DND-41 (cell line): Measurements from ENCODE around the gene PDS5A.

Experiments
- ATAC-seq: fragments of 200-7000 bp; cut with Tn5 transposase; 3 replicates; pipeline ENCODE4 v1.9.1; 2021; ENCODE audit warnings: low read depth; ENCODE audit not compliant: insufficient read depth
- DNase-seq: peaks from one replicate; pipeline ENCODE4 v3.0.0-alpha.2; 2020
- H2AFZ ChIP-seq: 2 replicates; pipeline ENCODE4 v1.6.0; 2012; ENCODE audit warnings: low read depth, low read length
- H3K27ac ChIP-seq: 2 replicates; pipeline ENCODE4 v1.5.1; 2012; ENCODE audit warnings: low read length, inconsistent platforms
- H3K27me3 ChIP-seq: fragments of 200-600 bp; sonication (generic); 2 replicates; pipeline ENCODE4 v1.6.0; 2012; ENCODE audit warnings: low read length, mild to moderate bottlenecking, inconsistent platforms; ENCODE audit not compliant: insufficient read depth, poor library complexity
- H3K36me3 ChIP-seq: 2 replicates; pipeline ENCODE4 v1.5.1; 2012; ENCODE audit warnings: low read length, inconsistent platforms; ENCODE audit not compliant: insufficient read depth
- H3K4me1 ChIP-seq: 2 replicates; pipeline ENCODE4 v1.5.1; 2012; ENCODE audit warnings: mild to moderate bottlenecking, low read length; ENCODE audit not compliant: insufficient read depth
- H3K4me2 ChIP-seq: 2 replicates; pipeline ENCODE4 v1.6.0; 2012; ENCODE audit warnings: mild to moderate bottlenecking, moderate library complexity, low read length, inconsistent platforms; ENCODE audit not compliant: insufficient read depth
- H3K4me3 ChIP-seq, 2 experiments: fragments of 200-600 bp in 1 of 2; shearing (Covaris generic) in 1 of 2; 2 replicates each; pipeline ENCODE4 v1.5.1; 2012 to 2016; ENCODE audit warnings: inconsistent platforms in 2 of 2, low read length in 2 of 2, mild to moderate bottlenecking in 2 of 2, low read depth in 1 of 2, moderate library complexity in 1 of 2
- H3K79me2 ChIP-seq: 2 replicates; pipeline ENCODE4 v1.6.0; 2012; ENCODE audit warnings: low read length, inconsistent platforms; ENCODE audit not compliant: insufficient read depth
- H3K9ac ChIP-seq: 2 replicates; pipeline ENCODE4 v1.6.0; 2012; ENCODE audit warnings: low read depth, mild to moderate bottlenecking, inconsistent platforms, low read length, moderate library complexity
- H3K9me3 ChIP-seq: 2 replicates; pipeline ENCODE4 v1.5.1; 2012; ENCODE audit warnings: low read length, moderate library complexity, mild to moderate bottlenecking, inconsistent platforms; ENCODE audit not compliant: insufficient read depth, severe bottlenecking
- H4K20me1 ChIP-seq: 2 replicates; pipeline ENCODE4 v1.6.0; 2012; ENCODE audit warnings: low read length; ENCODE audit not compliant: insufficient read depth
- EZH2 ChIP-seq: IDR thresholded peaks from 3 replicates; pipeline ENCODE4 v1.6.1; 2012; ENCODE audit warnings: borderline replicate concordance, low read depth, mild to moderate bottlenecking, moderate library complexity, low read length, inconsistent platforms; ENCODE audit not compliant: severe bottlenecking
- TF ChIP-seq, protein P1 (sequence below): IDR thresholded peaks from 2 replicates; pipeline ENCODE4 v1.5.1; 2012; ENCODE audit warnings: borderline replicate concordance, low read length, moderate library complexity, mild to moderate bottlenecking; ENCODE audit not compliant: poor library complexity, severe bottlenecking; ENCODE audit errors: extremely low read depth

PDS5A gene

DNA sequence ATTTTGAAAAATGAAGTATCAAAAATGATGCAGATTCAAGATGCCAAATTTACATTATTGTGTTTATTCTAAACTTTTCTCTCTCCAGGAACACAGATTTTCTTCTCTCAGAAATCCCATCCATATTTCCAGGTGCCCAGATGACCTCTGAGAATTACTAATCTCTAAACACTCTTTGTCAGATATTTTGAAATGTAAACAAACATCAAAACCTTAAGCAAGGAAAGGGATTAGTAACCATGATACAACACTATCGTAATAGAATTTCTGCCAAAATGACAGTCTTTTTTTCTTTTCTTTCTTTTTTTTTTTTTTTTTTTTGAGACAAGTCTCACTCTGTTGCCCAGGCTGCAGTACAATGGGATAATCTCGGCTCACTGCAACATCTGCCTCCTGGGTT lies 76.7 kb downstream of the PDS5A start:
- Histone ChIP-seq H3K79me2 (no peaks in the 10 kb centered on the region; the same call in 1 of the 2 replicates), H3K9ac (no peak overlapping the region), H3K9me3 (no peaks in the 10 kb centered on the region), H3K4me1 (no peaks in the 10 kb centered on the region), H3K36me3 (peaks cover 95% of the 10 kb centered on the region), H3K27ac (no peak overlapping the region), H3K27me3 (no peaks in the 10 kb centered on the region), H3K4me3 (no peak overlapping the region), H3K4me2 (no peak overlapping the region), H4K20me1 (no peaks in the 10 kb centered on the region), H2AFZ (no peak overlapping the region)
- ATAC-seq (no peak), DNase-seq (no peak)
- TF ChIP-seq, protein P1, sequence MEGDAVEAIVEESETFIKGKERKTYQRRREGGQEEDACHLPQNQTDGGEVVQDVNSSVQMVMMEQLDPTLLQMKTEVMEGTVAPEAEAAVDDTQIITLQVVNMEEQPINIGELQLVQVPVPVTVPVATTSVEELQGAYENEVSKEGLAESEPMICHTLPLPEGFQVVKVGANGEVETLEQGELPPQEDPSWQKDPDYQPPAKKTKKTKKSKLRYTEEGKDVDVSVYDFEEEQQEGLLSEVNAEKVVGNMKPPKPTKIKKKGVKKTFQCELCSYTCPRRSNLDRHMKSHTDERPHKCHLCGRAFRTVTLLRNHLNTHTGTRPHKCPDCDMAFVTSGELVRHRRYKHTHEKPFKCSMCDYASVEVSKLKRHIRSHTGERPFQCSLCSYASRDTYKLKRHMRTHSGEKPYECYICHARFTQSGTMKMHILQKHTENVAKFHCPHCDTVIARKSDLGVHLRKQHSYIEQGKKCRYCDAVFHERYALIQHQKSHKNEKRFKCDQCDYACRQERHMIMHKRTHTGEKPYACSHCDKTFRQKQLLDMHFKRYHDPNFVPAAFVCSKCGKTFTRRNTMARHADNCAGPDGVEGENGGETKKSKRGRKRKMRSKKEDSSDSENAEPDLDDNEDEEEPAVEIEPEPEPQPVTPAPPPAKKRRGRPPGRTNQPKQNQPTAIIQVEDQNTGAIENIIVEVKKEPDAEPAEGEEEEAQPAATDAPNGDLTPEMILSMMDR: no peak
- no peak for TF ChIP-seq EZH2

DNA sequence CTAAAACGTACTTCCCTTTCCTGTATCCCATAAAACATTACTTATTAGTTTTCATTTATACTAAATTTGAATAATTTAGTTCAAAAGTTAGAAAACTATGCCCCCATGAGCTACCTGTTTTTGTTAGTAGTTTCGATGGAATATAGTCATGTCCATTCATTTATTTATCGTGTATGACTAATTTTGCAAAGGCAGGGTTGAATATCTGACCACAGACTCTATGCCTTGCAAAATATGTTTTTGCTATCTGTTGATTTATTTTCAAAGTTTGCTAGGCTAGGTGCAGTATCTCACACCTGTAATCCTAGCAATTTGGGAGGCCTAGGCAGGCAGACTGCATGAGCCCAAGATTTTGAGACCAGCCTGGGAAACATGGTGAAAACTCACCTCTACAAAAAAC lies 78.4 kb downstream of the PDS5A start:
- Histone ChIP-seq H3K79me2 (no peaks in the 10 kb centered on the region; the same call in 1 of the 2 replicates), H3K4me1 (no peaks in the 10 kb centered on the region), H3K27ac (no peak overlapping the region), H3K4me2 (no peak overlapping the region), H3K27me3 (no peaks in the 10 kb centered on the region), H3K9ac (no peak overlapping the region), H4K20me1 (no peaks in the 10 kb centered on the region), H3K9me3 (no peaks in the 10 kb centered on the region), H3K36me3 (peaks cover 96% of the 10 kb centered on the region), H2AFZ (no peak overlapping the region), H3K4me3 (no peak overlapping the region)
- DNase-seq (no peak), ATAC-seq (no peak)
- no peak for TF ChIP-seq EZH2
- TF ChIP-seq, protein P1: no peak

DNA sequence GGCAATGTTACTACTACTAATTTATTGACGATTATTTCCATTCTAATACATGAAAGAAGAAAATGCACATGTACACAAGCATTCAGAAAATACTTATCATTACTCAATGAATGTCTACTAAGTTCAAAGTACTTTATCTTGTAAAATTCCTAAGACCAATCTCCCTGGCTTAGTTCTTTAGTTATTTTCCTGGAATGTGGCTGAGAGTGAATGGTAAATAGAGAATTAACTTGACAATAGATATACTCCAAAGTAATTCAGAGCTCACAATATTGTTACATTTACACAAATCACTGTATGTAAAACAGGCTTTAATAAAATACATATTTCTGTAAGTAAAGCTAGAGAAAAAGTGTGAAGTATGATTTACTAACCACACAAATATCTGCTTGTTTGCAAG lies 79.7 kb downstream of the PDS5A start:
- H3K4me1 ChIP-seq: no peaks in the 10 kb centered on the region
- DNase-seq (no peak), ATAC-seq (no peak)
- TF ChIP-seq, protein P1: no peak
- no peak for TF ChIP-seq EZH2
- no peaks in the 10 kb centered on the region for H4K20me1 ChIP-seq
- no peak overlapping the region for H3K4me2 ChIP-seq
- no peak overlapping the region for H3K4me3 ChIP-seq
- no peak overlapping the region for H2AFZ ChIP-seq
- no peak overlapping the region for H3K9ac ChIP-seq
- no peaks in the 10 kb centered on the region for H3K9me3 ChIP-seq
- peaks cover 97% of the 10 kb centered on the region for H3K36me3 ChIP-seq
- no peaks in the 10 kb centered on the region; the same call in 1 of the 2 replicates for H3K79me2 ChIP-seq
- H3K27me3 ChIP-seq: no peaks in the 10 kb centered on the region
- no peak overlapping the region for H3K27ac ChIP-seq

DNA sequence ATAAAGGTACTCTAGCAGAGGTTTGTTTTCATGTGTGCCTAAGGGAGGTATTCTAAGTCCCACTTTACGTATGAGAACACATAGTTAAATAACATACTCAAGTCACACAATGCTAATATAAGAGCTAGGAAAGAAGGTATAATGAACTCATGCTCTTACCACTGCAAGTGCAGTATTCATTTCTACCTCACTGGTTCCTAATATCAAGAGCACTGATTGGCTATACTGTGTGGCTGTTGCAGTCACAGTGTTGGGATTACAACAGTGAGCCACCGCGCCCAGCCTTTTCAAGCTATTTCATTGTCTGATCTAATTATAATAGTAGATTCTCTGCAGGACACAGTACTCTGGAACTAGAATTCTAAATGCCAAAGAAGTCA lies 84.0 kb downstream of the PDS5A start:
- no peak for DNase-seq
- Histone ChIP-seq H3K36me3 (peaks cover 90% of the 10 kb centered on the region), H3K9ac (no peak overlapping the region), H3K27ac (no peak overlapping the region), H3K27me3 (no peaks in the 10 kb centered on the region), H3K4me3 (no peak overlapping the region), H4K20me1 (no peaks in the 10 kb centered on the region), H3K4me2 (no peak overlapping the region), H3K4me1 (no peaks in the 10 kb centered on the region), H2AFZ (no peak overlapping the region), H3K79me2 (peaks cover 3% of the 10 kb centered on the region; the same call in 1 of the 2 replicates), H3K9me3 (no peaks in the 10 kb centered on the region)
- TF ChIP-seq, protein P1: no peak
- no peak for TF ChIP-seq EZH2
- no peak; the same call in 2 of the 3 replicates for ATAC-seq
